Measurements from ENCODE around the gene FADS2.

The FADS2 gene

DNA sequence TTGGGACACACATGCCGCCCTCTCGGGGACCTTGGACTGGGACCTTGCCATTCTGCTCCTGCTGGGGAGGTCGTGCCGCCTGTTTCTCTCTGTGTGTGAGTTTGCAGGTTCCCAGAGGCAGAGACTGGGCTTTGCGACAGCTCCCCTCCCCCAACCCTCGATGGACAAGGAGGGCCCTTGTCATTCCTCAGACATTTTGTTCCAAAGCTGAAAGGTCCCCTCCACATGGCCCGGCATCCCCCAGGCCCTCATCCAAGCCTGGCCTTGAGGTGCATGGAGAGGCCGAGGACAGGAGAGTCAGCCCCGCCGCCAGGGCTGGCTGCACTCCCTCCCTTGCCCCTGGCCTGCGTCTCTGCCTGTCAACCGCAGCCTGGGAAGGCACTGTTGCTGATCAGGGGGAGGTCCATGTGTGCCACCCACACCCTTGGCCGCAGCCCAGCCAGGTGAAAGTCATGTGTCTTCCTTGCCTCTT lies 25.6 kb downstream of the FADS2 start:
- DNase-seq (ENCODE audit: low read depth), result no peak
- TF ChIP-seq, protein P1, sequence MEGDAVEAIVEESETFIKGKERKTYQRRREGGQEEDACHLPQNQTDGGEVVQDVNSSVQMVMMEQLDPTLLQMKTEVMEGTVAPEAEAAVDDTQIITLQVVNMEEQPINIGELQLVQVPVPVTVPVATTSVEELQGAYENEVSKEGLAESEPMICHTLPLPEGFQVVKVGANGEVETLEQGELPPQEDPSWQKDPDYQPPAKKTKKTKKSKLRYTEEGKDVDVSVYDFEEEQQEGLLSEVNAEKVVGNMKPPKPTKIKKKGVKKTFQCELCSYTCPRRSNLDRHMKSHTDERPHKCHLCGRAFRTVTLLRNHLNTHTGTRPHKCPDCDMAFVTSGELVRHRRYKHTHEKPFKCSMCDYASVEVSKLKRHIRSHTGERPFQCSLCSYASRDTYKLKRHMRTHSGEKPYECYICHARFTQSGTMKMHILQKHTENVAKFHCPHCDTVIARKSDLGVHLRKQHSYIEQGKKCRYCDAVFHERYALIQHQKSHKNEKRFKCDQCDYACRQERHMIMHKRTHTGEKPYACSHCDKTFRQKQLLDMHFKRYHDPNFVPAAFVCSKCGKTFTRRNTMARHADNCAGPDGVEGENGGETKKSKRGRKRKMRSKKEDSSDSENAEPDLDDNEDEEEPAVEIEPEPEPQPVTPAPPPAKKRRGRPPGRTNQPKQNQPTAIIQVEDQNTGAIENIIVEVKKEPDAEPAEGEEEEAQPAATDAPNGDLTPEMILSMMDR (IDR thresholded peaks at IDR 0.05; ENCODE audit: low read depth, low read length, missing control alignments), result no peak
- H3K4me3 ChIP-seq (ENCODE audit: low read depth, low read length), result no peak overlapping the region

DNA sequence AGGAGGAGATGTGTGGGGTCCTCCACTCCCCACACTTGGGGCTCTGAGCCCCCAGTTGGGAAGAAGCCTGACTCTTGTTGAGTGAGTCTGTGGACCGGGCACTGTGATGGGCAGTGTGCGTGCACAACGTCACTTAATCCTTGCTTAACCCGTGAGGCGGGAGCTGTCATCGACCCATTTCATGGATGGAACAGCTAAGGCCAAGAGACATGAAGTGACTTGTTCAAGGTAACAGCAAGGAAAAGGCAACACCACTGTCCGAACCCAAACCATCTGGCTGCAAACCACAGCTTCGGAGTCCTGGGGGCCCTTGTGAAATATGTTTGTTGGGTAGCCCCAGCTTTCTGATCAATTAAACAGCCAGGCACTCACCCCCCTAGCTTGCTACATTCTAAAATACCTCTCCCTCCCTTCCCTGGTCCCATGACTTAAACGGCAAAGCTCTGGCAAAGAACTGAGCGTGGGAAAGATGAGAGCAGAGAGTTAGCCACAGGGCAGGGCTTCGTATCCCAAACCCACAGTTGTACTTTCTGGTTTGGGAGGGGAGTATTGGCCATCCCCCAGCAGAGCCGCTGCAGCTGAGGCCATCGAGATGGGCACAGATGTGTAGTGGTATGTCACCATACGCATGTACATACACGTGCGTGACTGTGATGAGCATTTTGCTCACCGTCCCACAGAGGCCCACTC lies 26.3 kb downstream of the FADS2 start:
- TF ChIP-seq, protein P1 (IDR thresholded peaks at IDR 0.05; ENCODE audit: low read depth, low read length, missing control alignments), result no peak
- H3K4me3 ChIP-seq (ENCODE audit: low read depth, low read length), result no peak overlapping the region
- DNase-seq (ENCODE audit: low read depth), result no peak

DNA sequence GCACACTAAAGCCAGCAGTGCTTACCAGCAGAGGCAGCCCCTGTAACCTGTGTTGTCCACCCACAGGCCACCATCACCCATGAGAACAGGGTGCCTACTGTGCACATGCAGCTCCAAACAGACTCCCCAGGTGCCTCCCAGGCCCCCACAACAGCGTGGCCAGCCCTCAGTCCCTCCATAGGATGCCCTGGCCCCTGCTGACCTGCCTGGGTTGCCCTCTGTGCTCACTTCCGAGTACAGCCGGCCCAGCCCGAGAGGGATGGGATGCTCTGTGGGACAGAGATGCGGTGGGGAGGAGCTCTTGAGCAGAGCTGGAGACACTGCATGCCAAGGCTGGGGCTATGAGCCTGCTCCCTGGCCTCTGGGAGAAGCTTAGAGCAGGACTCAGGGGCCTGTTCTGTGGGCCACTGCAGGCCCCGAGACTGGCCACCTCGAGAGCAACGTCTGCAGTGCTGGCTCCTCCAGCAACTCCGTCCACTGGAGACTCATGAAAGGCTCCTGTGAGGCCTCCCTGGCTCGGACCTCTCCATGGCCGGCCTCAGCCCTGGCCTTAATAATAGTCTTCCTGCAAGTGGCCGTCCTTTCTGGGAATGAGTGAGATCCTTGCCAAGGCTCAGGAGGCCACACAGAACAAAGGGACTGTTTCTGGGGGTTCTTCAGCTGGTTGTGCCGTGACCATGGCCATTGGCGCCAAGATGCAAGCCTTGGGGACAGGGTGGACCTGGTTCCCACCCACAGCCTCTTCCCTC lies 27.0 kb downstream of the FADS2 start:
- no peak overlapping the region for H3K4me3 ChIP-seq (ENCODE audit: low read depth, low read length)
- TF ChIP-seq, protein P1 (IDR thresholded peaks at IDR 0.05; ENCODE audit: low read depth, low read length, missing control alignments), result no peak
- no peak for DNase-seq (ENCODE audit: low read depth)

GRCh38 chr11:61855939-61856680 lies 28.0 kb downstream of the FADS2 start:
- TF ChIP-seq, protein P1 (IDR thresholded peaks at IDR 0.05; ENCODE audit: low read depth, low read length, missing control alignments), result no peak
- no peak for DNase-seq (ENCODE audit: low read depth)
- no peak overlapping the region for H3K4me3 ChIP-seq (ENCODE audit: low read depth, low read length)

- no peak overlapping the region for H3K4me3 ChIP-seq (ENCODE audit: low read depth, low read length)
- DNase-seq (ENCODE audit: low read depth), result no peak
- TF ChIP-seq, protein P1 (IDR thresholded peaks at IDR 0.05; ENCODE audit: low read depth, low read length, missing control alignments), result no peak
These were observed 32.2 kb downstream of the FADS2 start for GRCh38 chr11:61860054-61860903.

DNA sequence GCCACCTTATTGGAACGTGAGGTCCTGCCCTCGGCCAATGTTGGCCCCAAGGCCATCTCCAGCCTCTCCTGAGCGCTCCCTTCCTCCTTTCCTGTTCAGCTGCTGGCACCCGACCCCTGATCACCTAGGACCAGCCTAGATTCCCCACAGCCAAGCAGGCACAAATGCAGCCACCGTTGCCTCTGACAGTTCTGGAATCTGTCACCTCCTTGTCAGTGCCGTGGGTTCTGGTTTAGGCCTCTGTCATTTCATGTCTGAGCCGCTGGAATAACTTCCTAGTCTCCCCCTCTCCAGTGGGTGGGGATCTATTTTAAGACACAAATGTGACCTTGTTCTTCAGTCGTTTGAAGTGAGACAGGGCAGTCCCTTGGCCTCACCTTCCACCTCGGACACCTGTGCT lies 33.5 kb downstream of the FADS2 start:
- H3K4me3 ChIP-seq (ENCODE audit: low read depth, low read length), result no peak overlapping the region
- no peak for DNase-seq (ENCODE audit: low read depth)
- TF ChIP-seq, protein P1 (IDR thresholded peaks at IDR 0.05; ENCODE audit: low read depth, low read length, missing control alignments), result no peak
